Measurements from ENCODE around the gene SYT2.
"Not testable (repeated sequence)": the region's sequence is repeated elsewhere in the genome, so short reads cannot be mapped to it uniquely, and the experiment has no call there.

SYT2 gene

GRCh38 chr1:202540858-202541257 is 169.4 kb downstream of the SYT2 start:
- DNase-seq: not testable (repeated sequence)

Measured in NCI-H2171 (cell line).